GM23248 (cell line): Measurements from ENCODE around the gene H3-3A. TPM values are rescaled to one million over a fixed set of nuclear protein-coding genes. Genes with fewer than 3 reads are reported as not detected.

ENCODE experiments used
- DNase-seq: peaks from one replicate; pipeline ENCODE4 v3.0.0-alpha.2; 2015
- H2AFZ ChIP-seq: fragments of 200-600 bp; sonication (generic); 2 replicates; pipeline ENCODE4 v1.6.1; 2016; ENCODE audit warnings: antibody characterized with exemption
- H3F3A ChIP-seq: fragments of 200-600 bp; sonication (generic); 2 replicates; pipeline ENCODE4 v1.6.1; 2016; ENCODE audit warnings: mild to moderate bottlenecking, antibody characterized with exemption, mixed run types; ENCODE audit not compliant: insufficient read depth
- H3K27ac ChIP-seq: fragments of 200-600 bp; sonication (generic); 2 replicates; pipeline ENCODE4 v1.5.1; 2016; ENCODE audit warnings: mild to moderate bottlenecking
- H3K27me3 ChIP-seq: fragments of 200-600 bp; sonication (generic); replicated peaks from 2 replicates; pipeline ENCODE4 v1.6.1; 2016; ENCODE audit warnings: mild to moderate bottlenecking; ENCODE audit not compliant: insufficient read depth
- H3K36me3 ChIP-seq: fragments of 200-600 bp; sonication (generic); 2 replicates; pipeline ENCODE4 v1.6.1; 2016; ENCODE audit warnings: low read depth, mild to moderate bottlenecking
- H3K4me1 ChIP-seq: fragments of 200-600 bp; sonication (generic); 2 replicates; pipeline ENCODE4 v1.6.1; 2016; ENCODE audit warnings: mild to moderate bottlenecking; ENCODE audit not compliant: insufficient read depth
- H3K4me2 ChIP-seq: fragments of 200-600 bp; sonication (generic); one replicate; pipeline ENCODE4 v1.6.1; 2016; ENCODE audit warnings: mild to moderate bottlenecking; ENCODE audit not compliant: unreplicated experiment
- H3K4me3 ChIP-seq: fragments of 200-600 bp; sonication (generic); 2 replicates; pipeline ENCODE4 v1.5.1; 2016; ENCODE audit warnings: mild to moderate bottlenecking
- H3K79me2 ChIP-seq: fragments of 200-600 bp; sonication (generic); 2 replicates; pipeline ENCODE4 v1.6.1; 2016; ENCODE audit warnings: mild to moderate bottlenecking; ENCODE audit not compliant: insufficient read depth
- H3K9ac ChIP-seq: fragments of 200-600 bp; sonication (generic); 2 replicates; pipeline ENCODE4 v1.6.1; 2016; ENCODE audit warnings: mild to moderate bottlenecking
- H3K9me2 ChIP-seq: fragments of 200-600 bp; sonication (generic); 2 replicates; pipeline ENCODE4 v1.6.1; 2016; ENCODE audit warnings: mixed run types, mild to moderate bottlenecking, moderate library complexity; ENCODE audit not compliant: insufficient read depth
- H3K9me3 ChIP-seq: fragments of 200-600 bp; sonication (generic); one replicate; pipeline ENCODE4 v1.6.1; 2017; ENCODE audit warnings: low read depth
- H4K20me1 ChIP-seq: fragments of 200-600 bp; sonication (generic); 2 replicates; pipeline ENCODE4 v1.6.0; 2016; ENCODE audit not compliant: insufficient read depth
- EZH2 ChIP-seq: fragments of 200-600 bp; sonication (generic); IDR thresholded peaks from 2 replicates; pipeline ENCODE4 v1.6.1; 2018; ENCODE audit warnings: antibody characterized with exemption, mild to moderate bottlenecking; ENCODE audit not compliant: insufficient read depth, poor library complexity, severe bottlenecking
- EZH2phosphoT487 ChIP-seq: fragments of 200-600 bp; sonication (generic); IDR thresholded peaks from 2 replicates; pipeline ENCODE4 v1.6.1; 2018; ENCODE audit warnings: antibody characterized with exemption, moderate library complexity, mild to moderate bottlenecking, low read depth; ENCODE audit not compliant: insufficient read depth
- WGBS, 2 experiments: methylation state at CpG; one replicate each; pipeline ENCODE4 v1.1.6; 2015 to 2017; ENCODE audit warnings: low lambda C conversion rate in 2 of 2, low coverage in 1 of 2; ENCODE audit errors: missing lambda C conversion rate in 2 of 2; 5-methylcytosine and 5-hydroxymethylcytosine counted together
- in situ Hi-C: fragments of 300-500 bp; cut with MboI; formaldehyde crosslinking; loops from 2 replicates; pipeline ENCODE4 v1.15.0; 2020
- polyA plus RNA-seq: library from polyadenylated mRNA; unstranded; fragments of >200 nt; fragmentation: Nextera tagmentation; extraction: Ambion mirVana; gene quantifications from 2 replicates; pipeline ENCODE4 v1.2.1, GENCODE V29; 2016
- total RNA-seq: library from RNA; depleted of rRNA; stranded (reverse); fragments of >200 nt; shearing (Covaris generic); gene quantifications from 2 replicates; pipeline ENCODE4 v1.2.3, GENCODE V29; 2014

The H3-3A gene
- total and polyA plus RNA-seq, 2 experiments from 2014 or later: 212 to 264 TPM

DNA sequence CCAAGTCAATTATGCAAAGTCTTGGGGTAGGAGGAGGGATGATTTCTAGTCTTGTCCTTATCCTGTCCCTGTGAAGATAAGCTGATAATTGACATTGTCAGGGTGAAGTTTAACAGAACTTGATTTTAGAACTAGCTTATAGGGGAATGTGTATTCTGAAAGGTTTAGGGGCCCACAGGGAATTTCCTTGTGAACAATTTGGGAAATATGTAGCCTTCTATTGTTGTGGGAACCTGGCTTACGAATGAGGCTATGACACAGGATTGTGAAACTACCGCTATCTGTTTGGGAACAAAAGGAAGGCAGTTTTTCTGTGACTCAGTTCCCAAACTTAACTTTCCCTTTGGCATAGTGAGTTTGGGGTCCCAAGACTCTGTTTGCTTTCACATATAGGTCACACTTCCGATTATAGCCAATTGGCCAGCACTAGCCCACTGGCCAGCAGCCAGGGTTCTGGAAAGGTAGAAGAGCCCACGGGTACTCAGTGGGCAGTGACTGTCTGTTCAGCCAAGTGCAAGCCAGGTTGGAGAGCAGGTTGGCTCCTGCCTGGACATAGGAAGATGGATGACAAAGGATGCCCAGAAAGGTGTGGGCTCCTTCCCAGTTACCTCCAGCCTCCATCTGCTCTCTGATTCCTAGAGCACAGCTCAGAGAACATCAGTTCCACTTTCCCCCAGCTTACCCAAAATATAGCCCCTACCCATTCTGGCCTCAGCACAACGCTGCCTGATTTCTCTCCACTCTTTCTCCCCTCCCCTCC, 35.5 kb downstream of the H3-3A start:
- Histone ChIP-seq H3K27ac (peak overlapping the region; percentile 48), H3K36me3 (no peaks in the 10 kb centered on the region), H3K79me2 (no peaks in the 10 kb centered on the region), H3K4me2 (peak overlapping the region; percentile 76), H2AFZ (no peak overlapping the region), H3F3A (peaks cover 10% of the 10 kb centered on the region; the same call in 1 of the 2 replicates), H3K4me1 (peaks cover 11% of the 10 kb centered on the region), H4K20me1 (no peaks in the 10 kb centered on the region), H3K9me3 (no peaks in the 10 kb centered on the region), H3K9me2 (no peaks in the 10 kb centered on the region), H3K4me3 (peak overlapping the region; percentile 24; the same call in 1 of the 2 replicates), H3K9ac (peak overlapping the region; percentile 46), H3K27me3 (no peaks in the 10 kb centered on the region)
- TF ChIP-seq EZH2: no peak
- peak; percentile 91 for TF ChIP-seq EZH2phosphoT487
- DNase-seq: peak; percentile 97
- WGBS, 2 experiments: 37 to 45% methylated on average over 5 of the region's 5 CpGs
- in situ Hi-C loops: no loop called here

GRCh38 chr1:226098870-226099835, 36.6 kb downstream of the H3-3A start:
- TF ChIP-seq EZH2phosphoT487: no peak
- no peak for TF ChIP-seq EZH2
- no peak overlapping the region for H3K4me3 ChIP-seq
- WGBS, 2 experiments: 83 to 88% methylated on average over 3 of the region's 3 CpGs
- no peak overlapping the region for H3K4me2 ChIP-seq
- no peaks in the 10 kb centered on the region for H3K36me3 ChIP-seq
- no peaks in the 10 kb centered on the region for H3K9me2 ChIP-seq
- peak; percentile 40 for DNase-seq
- H3K27me3 ChIP-seq: no peaks in the 10 kb centered on the region
- H2AFZ ChIP-seq: no peak overlapping the region
- no peak overlapping the region for H3K27ac ChIP-seq
- H3F3A ChIP-seq: peaks cover 10% of the 10 kb centered on the region; the same call in 1 of the 2 replicates
- peaks cover 11% of the 10 kb centered on the region for H3K4me1 ChIP-seq
- H3K9me3 ChIP-seq: no peaks in the 10 kb centered on the region
- no peaks in the 10 kb centered on the region for H3K79me2 ChIP-seq
- no peak overlapping the region for H3K9ac ChIP-seq
- in situ Hi-C loops: no loop called here
- no peaks in the 10 kb centered on the region for H4K20me1 ChIP-seq

DNA sequence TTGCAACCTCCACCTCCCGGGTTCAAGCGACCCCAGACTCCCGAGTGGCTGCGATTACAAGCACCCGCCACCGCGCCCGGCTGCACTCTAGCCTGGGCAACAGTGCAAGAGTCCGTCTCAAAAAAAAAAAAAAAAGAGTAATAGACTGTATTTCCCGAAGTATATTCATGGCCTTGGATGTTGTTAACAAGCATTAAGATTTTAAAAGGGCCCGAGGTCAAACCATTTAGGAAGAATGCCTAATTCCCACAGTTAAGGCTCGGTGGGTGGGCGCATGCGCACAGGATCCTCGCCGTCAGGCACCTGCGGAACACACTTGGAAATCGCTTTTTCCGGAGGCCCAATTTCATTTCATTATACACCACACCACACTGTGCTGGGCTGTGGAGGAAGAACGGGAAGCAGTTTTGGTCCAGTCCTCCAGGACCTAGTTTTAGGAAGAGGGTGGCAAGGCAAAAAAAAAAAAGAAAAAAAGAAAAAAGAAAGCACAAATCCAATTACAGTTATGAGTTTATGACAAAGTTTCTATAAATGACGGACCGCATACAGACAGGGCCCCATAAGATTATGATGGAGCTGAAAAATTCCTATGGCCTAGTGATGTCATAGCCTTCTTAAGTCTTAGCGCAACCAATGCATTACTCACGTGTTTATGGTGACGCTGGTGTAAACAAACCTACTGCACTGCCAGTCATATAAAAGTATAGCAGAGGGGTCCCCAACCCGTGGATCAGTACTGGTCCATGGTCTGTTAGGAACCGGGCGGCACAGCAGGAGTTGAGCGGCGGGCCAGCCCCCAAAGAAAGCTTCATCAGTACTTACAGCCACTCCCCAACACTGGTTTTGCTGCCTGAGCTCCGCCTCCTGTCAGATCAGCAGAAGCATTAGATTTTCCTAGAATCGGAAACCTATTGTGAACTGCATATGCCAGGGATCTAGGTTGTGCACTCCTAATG, 38.2 kb downstream of the H3-3A start:
- no peaks in the 10 kb centered on the region for H3K36me3 ChIP-seq
- H3K4me1 ChIP-seq: peaks cover 11% of the 10 kb centered on the region
- H3K4me3 ChIP-seq: peak overlapping the region; percentile 62
- no peaks in the 10 kb centered on the region for H3K9me2 ChIP-seq
- H3K9ac ChIP-seq: peak overlapping the region; percentile 20; the same call in 1 of the 2 replicates
- H3K9me3 ChIP-seq: no peaks in the 10 kb centered on the region
- WGBS, 2 experiments: 39 to 43% methylated on average over 32 of the region's 32 CpGs
- H3K4me2 ChIP-seq: peak overlapping the region; percentile 80
- peak; percentile 38 for DNase-seq
- peaks cover 10% of the 10 kb centered on the region; the same call in 1 of the 2 replicates for H3F3A ChIP-seq
- in situ Hi-C loops: no loop called here
- TF ChIP-seq EZH2 (no peak), EZH2phosphoT487 (no peak)
- no peaks in the 10 kb centered on the region for H4K20me1 ChIP-seq
- no peaks in the 10 kb centered on the region for H3K79me2 ChIP-seq
- H2AFZ ChIP-seq: peak overlapping the region; percentile 55; the same call in 1 of the 2 replicates
- no peaks in the 10 kb centered on the region for H3K27me3 ChIP-seq
- no peak overlapping the region for H3K27ac ChIP-seq
